Natural killer cell (primary cell): ENCODE measurements around the gene PRSS33. TPM values are rescaled to one million over a fixed set of nuclear protein-coding genes. Genes with fewer than 3 reads are reported as not detected.

Experiments used
- ATAC-seq, 3 donors: fragments of 150-1000 bp in 2 of 3; fragments of 200-7000 bp in 1 of 3; cut with Tn5 transposase; 1 replicate in 1 of 3; 2 replicates in 2 of 3; pipeline ENCODE4 v1.10.0; 2021; ENCODE audit warnings: mild to moderate bottlenecking in 2 of 3, moderate library complexity in 2 of 3
- DNase-seq, 2 donors: peaks; one replicate each; pipeline versions ENCODE4 v3.0.0 to v3.0.0-alpha.2; 2013 to 2021; ENCODE audit warnings: mixed read lengths in 1 of 2
- H3K27ac ChIP-seq: one replicate; pipeline ENCODE4 v1.5.1; 2013; ENCODE audit warnings: mild to moderate bottlenecking, low read length
- H3K27me3 ChIP-seq: one replicate; pipeline ENCODE4 v1.6.1; 2013; ENCODE audit warnings: low read length; ENCODE audit not compliant: control insufficient read depth, insufficient read depth
- H3K36me3 ChIP-seq: one replicate; pipeline ENCODE4 v1.6.1; 2013; ENCODE audit warnings: low read length; ENCODE audit not compliant: control insufficient read depth, insufficient read depth
- H3K4me1 ChIP-seq: one replicate; pipeline ENCODE4 v1.6.1; 2013; ENCODE audit warnings: low read length; ENCODE audit not compliant: control insufficient read depth, insufficient read depth
- H3K4me3 ChIP-seq: one replicate; pipeline ENCODE4 v1.5.1; 2013; ENCODE audit warnings: low read length
- H3K9me3 ChIP-seq: one replicate; pipeline ENCODE4 v1.6.1; 2013; ENCODE audit warnings: low read length; ENCODE audit not compliant: control insufficient read depth, insufficient read depth
- H3K27ac Mint-ChIP-seq, 2 donors: one replicate each; pipeline ENCODE4 v1.8.0; 2022; ENCODE audit warnings: mild to moderate bottlenecking in 2 of 2, mixed read lengths in 2 of 2, moderate library complexity in 1 of 2
- H3K27me3 Mint-ChIP-seq, 2 donors: one replicate each; pipeline ENCODE4 v1.8.0; 2022; ENCODE audit warnings: low read depth in 2 of 2, mixed read lengths in 2 of 2
- H3K36me3 Mint-ChIP-seq: one replicate; pipeline ENCODE4 v1.8.0; 2022; ENCODE audit warnings: mixed read lengths
- H3K4me1 Mint-ChIP-seq, 2 donors: one replicate each; pipeline ENCODE4 v1.8.0; 2022; ENCODE audit warnings: mixed read lengths in 2 of 2
- H3K4me3 Mint-ChIP-seq: one replicate; pipeline ENCODE4 v1.8.0; 2022; ENCODE audit warnings: mild to moderate bottlenecking, moderate library complexity, mixed read lengths
- H3K9me3 Mint-ChIP-seq, 2 donors: one replicate each; pipeline ENCODE4 v1.8.0; 2022; ENCODE audit warnings: mixed read lengths in 2 of 2
- WGBS: methylation state at CpG from one replicate; pipeline ENCODE4 v1.1.7; 2013; ENCODE audit warnings: missing lambda C conversion rate; ENCODE audit not compliant: insufficient coverage; 5-methylcytosine and 5-hydroxymethylcytosine counted together
- intact Hi-C: fragments of 100-400 bp; cut with micrococcal nuclease; formaldehyde crosslinking; loops from one replicate; pipeline ENCODE4 v1.14.2; 2022
- total RNA-seq, 4 donors: library from RNA; stranded (reverse); fragments of 120-200 nt in 1 of 4; gene quantifications; one replicate each; pipeline versions ENCODE4 v1.2.3 to v1.2.4, GENCODE V29; 2013 to 2022
- TF ChIP-seq, protein P1 (sequence below): fragments of 200-600 bp; IDR thresholded peaks from one replicate; pipeline ENCODE4 v1.8.0; 2022; ENCODE audit warnings: antibody characterized with exemption

PRSS33 gene
- total RNA-seq, 3 donors from 2014 or later (not counting 1 experiment from before 2014, with no cell fraction given): 0.20 to 0.63 (median 0.54) TPM

DNA sequence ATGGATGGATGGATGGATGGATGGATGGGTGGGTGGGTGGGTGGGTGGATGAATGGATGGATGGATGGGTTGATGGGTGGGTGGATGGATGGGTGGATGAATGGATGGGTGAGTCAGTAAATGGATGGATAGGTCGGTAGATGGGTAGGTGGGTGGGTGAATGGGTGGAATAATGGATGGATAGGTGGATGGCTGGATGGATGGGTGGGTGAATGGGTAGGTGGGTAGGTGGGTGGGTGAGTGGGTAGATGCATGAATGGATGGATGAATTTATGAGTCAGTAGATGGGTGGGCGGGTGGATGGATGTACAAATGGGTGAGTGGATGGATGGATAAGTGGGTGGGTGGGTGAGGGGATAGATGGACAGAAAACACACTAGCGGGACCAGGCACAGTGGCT lies 47.6 kb upstream of the PRSS33 start:
- H3K27ac Mint-ChIP-seq: peak overlapping the region; percentile 2 to 30
- Histone ChIP-seq H3K36me3 (peaks cover 2% of the 10 kb centered on the region), H3K27me3 (no peaks in the 10 kb centered on the region), H3K9me3 (no peaks in the 10 kb centered on the region), H3K4me1 (peaks cover 23% of the 10 kb centered on the region), H3K4me3 (no peak overlapping the region), H3K27ac (no peak overlapping the region)
- peaks cover 40 to 50% of the 10 kb centered on the region in 2 donors for H3K4me1 Mint-ChIP-seq
- TF ChIP-seq, protein P1, sequence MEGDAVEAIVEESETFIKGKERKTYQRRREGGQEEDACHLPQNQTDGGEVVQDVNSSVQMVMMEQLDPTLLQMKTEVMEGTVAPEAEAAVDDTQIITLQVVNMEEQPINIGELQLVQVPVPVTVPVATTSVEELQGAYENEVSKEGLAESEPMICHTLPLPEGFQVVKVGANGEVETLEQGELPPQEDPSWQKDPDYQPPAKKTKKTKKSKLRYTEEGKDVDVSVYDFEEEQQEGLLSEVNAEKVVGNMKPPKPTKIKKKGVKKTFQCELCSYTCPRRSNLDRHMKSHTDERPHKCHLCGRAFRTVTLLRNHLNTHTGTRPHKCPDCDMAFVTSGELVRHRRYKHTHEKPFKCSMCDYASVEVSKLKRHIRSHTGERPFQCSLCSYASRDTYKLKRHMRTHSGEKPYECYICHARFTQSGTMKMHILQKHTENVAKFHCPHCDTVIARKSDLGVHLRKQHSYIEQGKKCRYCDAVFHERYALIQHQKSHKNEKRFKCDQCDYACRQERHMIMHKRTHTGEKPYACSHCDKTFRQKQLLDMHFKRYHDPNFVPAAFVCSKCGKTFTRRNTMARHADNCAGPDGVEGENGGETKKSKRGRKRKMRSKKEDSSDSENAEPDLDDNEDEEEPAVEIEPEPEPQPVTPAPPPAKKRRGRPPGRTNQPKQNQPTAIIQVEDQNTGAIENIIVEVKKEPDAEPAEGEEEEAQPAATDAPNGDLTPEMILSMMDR: no peak
- DNase-seq (no peak), ATAC-seq (no peak)
- 98% methylated on average over 3 of the region's 3 CpGs for WGBS
- no peak overlapping the region for H3K4me3 Mint-ChIP-seq
- H3K36me3 Mint-ChIP-seq: no peaks in the 10 kb centered on the region
- peaks cover 0 to 3% of the 10 kb centered on the region in 2 donors for H3K27me3 Mint-ChIP-seq
- H3K9me3 Mint-ChIP-seq: no peaks in the 10 kb centered on the region
- intact Hi-C loops: no loop called here

DNA sequence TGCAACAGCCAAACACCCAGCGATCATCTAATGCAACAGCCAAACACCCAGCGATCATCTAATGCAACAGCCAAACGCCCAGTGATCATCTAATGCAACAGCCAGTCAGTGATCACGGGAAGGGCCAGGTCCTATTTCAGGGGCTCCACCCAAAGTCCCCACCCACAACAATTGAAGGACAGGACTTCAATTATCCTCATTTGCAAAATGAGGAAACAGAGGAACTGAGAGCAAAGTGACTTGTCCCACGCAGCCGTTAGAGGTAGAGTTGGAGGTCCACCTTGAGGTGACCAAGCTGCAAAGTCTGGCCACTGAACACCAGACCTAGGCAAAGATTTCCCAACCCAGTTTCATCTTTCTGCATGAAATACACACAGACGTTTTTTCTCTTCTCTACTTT lies 46.4 kb upstream of the PRSS33 start:
- no peaks in the 10 kb centered on the region for H3K27me3 ChIP-seq
- ATAC-seq: no peak
- TF ChIP-seq, protein P1: no peak

DNA sequence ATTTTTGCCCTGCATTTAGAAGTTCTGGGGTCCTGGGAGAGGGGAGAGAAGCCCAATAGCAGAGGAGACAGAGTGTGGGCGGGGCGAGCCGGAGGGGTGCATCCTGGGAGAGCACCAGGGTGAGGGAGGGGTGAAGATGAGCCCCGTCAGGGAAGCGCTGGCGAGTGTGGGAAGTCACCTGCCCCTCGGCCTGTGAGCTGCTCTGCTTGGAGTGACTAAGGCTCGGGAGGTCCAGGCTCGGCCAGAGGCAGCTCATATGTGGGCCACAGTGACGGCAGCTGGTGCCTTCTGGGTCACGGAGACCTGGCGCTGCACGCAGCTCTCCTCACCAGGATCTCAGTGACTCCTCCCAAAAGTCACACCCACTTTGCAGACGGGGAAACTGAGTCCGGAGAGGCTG lies 43.8 kb upstream of the PRSS33 start:
- Histone ChIP-seq H3K4me1 (peaks cover 10% of the 10 kb centered on the region), H3K9me3 (no peaks in the 10 kb centered on the region), H3K4me3 (no peak overlapping the region), H3K27ac (no peak overlapping the region), H3K36me3 (no peaks in the 10 kb centered on the region), H3K27me3 (no peaks in the 10 kb centered on the region)
- DNase-seq: no peak
- WGBS: 90% methylated on average over 15 of the region's 15 CpGs
- peaks cover 10 to 17% of the 10 kb centered on the region in 2 donors for H3K4me1 Mint-ChIP-seq
- H3K27me3 Mint-ChIP-seq: peaks cover 0 to 3% of the 10 kb centered on the region in 2 donors
- no peak overlapping the region for H3K27ac Mint-ChIP-seq
- no peaks in the 10 kb centered on the region for H3K9me3 Mint-ChIP-seq
- ATAC-seq: no peak
- H3K4me3 Mint-ChIP-seq: no peak overlapping the region
- no peaks in the 10 kb centered on the region for H3K36me3 Mint-ChIP-seq
- TF ChIP-seq, protein P1: no peak
- intact Hi-C loops: no loop called here

More for the DNA sequence above, 46.4 kb upstream of the PRSS33 start:
- H3K36me3 Mint-ChIP-seq: no peaks in the 10 kb centered on the region
- H3K9me3 Mint-ChIP-seq: no peaks in the 10 kb centered on the region
- no peaks in the 10 kb centered on the region for H3K36me3 ChIP-seq
- H3K9me3 ChIP-seq: no peaks in the 10 kb centered on the region
- no peak for DNase-seq
- no peak overlapping the region for H3K4me3 Mint-ChIP-seq
- 68% methylated on average over 5 of the region's 7 CpGs for WGBS
- peaks cover 28 to 38% of the 10 kb centered on the region in 2 donors for H3K4me1 Mint-ChIP-seq
- H3K27me3 Mint-ChIP-seq: peaks cover 0 to 3% of the 10 kb centered on the region in 2 donors
- intact Hi-C loops: no loop called here
- no peak overlapping the region for H3K4me3 ChIP-seq
- H3K4me1 ChIP-seq: peaks cover 17% of the 10 kb centered on the region
- H3K27ac Mint-ChIP-seq: no peak overlapping the region
- no peak overlapping the region for H3K27ac ChIP-seq

DNA sequence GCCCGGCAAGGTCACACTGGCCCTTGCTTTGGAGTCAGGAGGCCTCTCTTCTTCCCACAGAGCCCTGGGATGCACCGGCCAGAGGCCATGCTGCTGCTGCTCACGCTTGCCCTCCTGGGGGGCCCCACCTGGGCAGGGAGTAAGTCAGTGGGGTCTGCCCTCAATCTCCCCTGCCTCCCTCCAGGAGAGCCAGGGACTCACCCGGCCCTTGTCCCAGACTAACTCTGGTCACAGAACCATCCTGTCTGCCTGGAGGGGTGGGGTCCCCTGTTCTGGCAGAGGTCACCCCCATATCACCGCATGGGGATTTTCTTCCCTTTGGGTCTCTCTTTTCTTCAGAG lies 43.0 kb upstream of the PRSS33 start:
- no peaks in the 10 kb centered on the region for H3K9me3 ChIP-seq
- no peaks in the 10 kb centered on the region for H3K27me3 ChIP-seq
- DNase-seq (no peak), ATAC-seq (no peak)
- TF ChIP-seq, protein P1: no peak
- H3K36me3 Mint-ChIP-seq: no peaks in the 10 kb centered on the region
- H3K9me3 Mint-ChIP-seq: no peaks in the 10 kb centered on the region
- 83% methylated on average over 5 of the region's 5 CpGs for WGBS
- no peak overlapping the region for H3K27ac Mint-ChIP-seq
- no peak overlapping the region for H3K4me3 ChIP-seq
- no peak overlapping the region for H3K4me3 Mint-ChIP-seq
- H3K4me1 ChIP-seq: peaks cover 10% of the 10 kb centered on the region
- intact Hi-C loops: no loop called here
- H3K27me3 Mint-ChIP-seq: peaks cover 0 to 3% of the 10 kb centered on the region in 2 donors
- no peaks in the 10 kb centered on the region for H3K36me3 ChIP-seq
- H3K4me1 Mint-ChIP-seq: peaks cover 9 to 10% of the 10 kb centered on the region in 2 donors
- H3K27ac ChIP-seq: no peak overlapping the region
